SK-N-SH (cell line): ENCODE results near the gene CRK. TPM values are rescaled to one million over a fixed set of nuclear protein-coding genes. Genes with fewer than 3 reads are reported as not detected.

Source experiments
- CTCF ChIA-PET: fragments of 300-600, 350-600 bp; formaldehyde crosslinking; extraction: SDS; loops from one replicate; lab custom pipeline; 2021; lab: Yijun Ruan, JAX
- POLR2A ChIA-PET: fragments of 350-600 bp; sonication (Branson Sonifier 250); formaldehyde crosslinking; extraction: SDS; loops from one replicate; lab custom pipeline; 2020; ENCODE audit warnings: antibody characterized with exemption, inconsistent platforms; lab: Yijun Ruan, JAX
- DNase-seq: peaks from one replicate; pipeline ENCODE4 v3.0.0; 2012
- H2AFZ ChIP-seq: fragments of 200-600 bp; sonication (generic); 2 replicates; pipeline ENCODE4 v1.8.1; 2016; ENCODE audit warnings: antibody characterized with exemption, mild to moderate bottlenecking, low read depth
- H3F3A ChIP-seq: fragments of 200-600 bp; sonication (generic); replicated peaks from 2 replicates; pipeline ENCODE3; 2016; ENCODE audit warnings: antibody characterized with exemption, mild to moderate bottlenecking; ENCODE audit not compliant: insufficient read depth
- H3K27ac ChIP-seq, 2 experiments: fragments of 200-500 bp in 1 of 2; fragments of 200-600 bp in 1 of 2; sonication (Bioruptor generic) in 1 of 2; sonication (generic), shearing (Covaris generic) in 1 of 2; 2 replicates each; pipeline versions ENCODE4 v1.5.1 to v1.6.1; 2014 to 2016; ENCODE audit warnings: low read depth in 2 of 2, inconsistent platforms in 1 of 2, low read length in 1 of 2, mild to moderate bottlenecking in 1 of 2, mixed read lengths in 1 of 2
- H3K27me3 ChIP-seq: fragments of 200-600 bp; sonication (generic), shearing (Covaris generic); 2 replicates; pipeline ENCODE4 v1.6.1; 2016; ENCODE audit warnings: mixed run types; ENCODE audit not compliant: insufficient read depth
- H3K36me3 ChIP-seq, 2 experiments: fragments of 200-500 bp in 1 of 2; fragments of 200-600 bp in 1 of 2; sonication (Bioruptor generic) in 1 of 2; sonication (generic) in 1 of 2; replicated peaks in 1 of 2; 2 replicates each; pipeline versions ENCODE3 to v1.5.1; 2014 to 2016; ENCODE audit warnings: low read length in 1 of 2, mild to moderate bottlenecking in 1 of 2; ENCODE audit not compliant: insufficient read depth in 2 of 2, control insufficient read depth in 1 of 2
- H3K4me1 ChIP-seq, 2 experiments: fragments of 200-500 bp in 1 of 2; fragments of 200-600 bp in 1 of 2; sonication (Bioruptor generic) in 1 of 2; sonication (generic), shearing (Covaris generic) in 1 of 2; 2 replicates each; pipeline versions ENCODE4 v1.5.1 to v1.6.1; 2014 to 2016; ENCODE audit warnings: low read depth in 1 of 2, low read length in 1 of 2, mixed run types in 1 of 2; ENCODE audit not compliant: insufficient read depth in 2 of 2, control insufficient read depth in 1 of 2
- H3K4me2 ChIP-seq: fragments of 200-600 bp; sonication (generic), shearing (Covaris generic); 2 replicates; pipeline ENCODE4 v1.6.1; 2017; ENCODE audit warnings: mixed run types
- H3K4me3 ChIP-seq, 2 experiments: fragments of 200-500 bp in 1 of 2; fragments of 200-600 bp in 1 of 2; sonication (Bioruptor generic) in 1 of 2; sonication (generic), shearing (Covaris generic) in 1 of 2; 2 replicates each; pipeline versions ENCODE4 v1.5.1 to v1.8.1; 2014 to 2016; ENCODE audit warnings: low read depth in 2 of 2, inconsistent platforms in 1 of 2, low read length in 1 of 2, mild to moderate bottlenecking in 1 of 2, mixed read lengths in 1 of 2, moderate library complexity in 1 of 2
- H3K79me2 ChIP-seq: fragments of 200-600 bp; sonication (generic); 2 replicates; pipeline ENCODE4 v1.8.1; 2017; ENCODE audit warnings: mild to moderate bottlenecking; ENCODE audit not compliant: insufficient read depth
- H3K9ac ChIP-seq: fragments of 200-600 bp; sonication (generic); 2 replicates; pipeline ENCODE4 v1.6.1; 2017; ENCODE audit warnings: mixed run types
- H3K9me2 ChIP-seq: fragments of 200-600 bp; sonication (generic); 2 replicates; pipeline ENCODE4 v1.6.1; 2017; ENCODE audit warnings: mixed run types
- H3K9me3 ChIP-seq: fragments of 200-600 bp; sonication (generic); 2 replicates; pipeline ENCODE4 v1.6.1; 2017; ENCODE audit warnings: mixed run types, mild to moderate bottlenecking, moderate library complexity
- H4K20me1 ChIP-seq: fragments of 200-600 bp; sonication (generic); 2 replicates; pipeline ENCODE4 v1.6.1; 2017; ENCODE audit warnings: mild to moderate bottlenecking, mixed run types; ENCODE audit not compliant: insufficient read depth
- FOXJ3 ChIP-seq: sonication (generic); formaldehyde crosslinking; IDR thresholded peaks from 2 replicates; pipeline ENCODE4 v1.5.1; 2020; ENCODE audit warnings: mild to moderate bottlenecking, missing genetic modification reagents
- RCOR1 ChIP-seq: fragments of 150-350 bp; IDR thresholded peaks from 2 replicates; pipeline ENCODE4 v1.6.1; 2017; ENCODE audit warnings: antibody characterized with exemption, low read length
- YY1 ChIP-seq: IDR thresholded peaks from 2 replicates; pipeline ENCODE4 v1.4.0; 2012; ENCODE audit warnings: low read depth, mild to moderate bottlenecking
- WGBS: methylation state at CpG from one replicate; pipeline ENCODE4 v1.1.6; 2017; ENCODE audit warnings: low lambda C conversion rate; 5-methylcytosine and 5-hydroxymethylcytosine counted together
- polyA plus RNA-seq, 3 experiments: library from polyadenylated mRNA; depleted of rRNA; stranded (reverse); fragments of >200 nt; gene quantifications; 2 replicates each; pipeline ENCODE4 v1.2.3, GENCODE V29; 2012
- TF ChIP-seq, protein P1 (sequence below): fragments of 200-600 bp; sonication (generic); IDR thresholded peaks from 2 replicates; pipeline ENCODE4 v1.6.1; 2017; ENCODE audit warnings: antibody characterized with exemption, mild to moderate bottlenecking, moderate library complexity
- TF ChIP-seq, protein P2 (sequence below): IDR thresholded peaks from 2 replicates; pipeline ENCODE4 v1.4.0; 2012; ENCODE audit warnings: low read depth, borderline replicate concordance

Gene CRK
- polyA plus RNA-seq, 1 of the 3 experiments (the other 2 are of a cell fraction): 50.7 TPM

DNA sequence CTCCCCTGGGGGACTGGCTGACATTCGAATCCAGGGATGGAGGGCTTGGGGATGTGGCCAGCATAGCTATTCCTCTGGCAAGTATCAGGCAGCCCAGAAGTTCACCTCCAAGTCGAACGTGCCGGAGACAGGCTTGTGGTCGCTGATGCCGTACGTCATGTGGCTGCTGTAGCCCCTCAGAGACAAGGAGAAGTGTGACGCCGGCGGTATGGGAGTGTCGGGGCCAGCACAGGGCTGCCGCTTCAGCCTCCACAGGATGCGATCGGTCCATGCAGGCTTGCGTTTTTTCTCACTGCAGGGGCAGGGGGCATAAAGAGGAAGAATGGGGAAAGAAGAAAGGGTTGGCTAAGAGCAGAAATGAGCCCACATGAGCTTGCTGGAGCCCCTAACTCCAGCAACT is 41.8 kb upstream of the CRK start:
- Histone ChIP-seq H3K4me1 (peaks cover 0 to 7% of the 10 kb centered on the region in 2 experiments; a peak in 2 of 4 replicates), H3K79me2 (no peaks in the 10 kb centered on the region), H3K27ac (no peak overlapping the region), H3K36me3 (peaks cover 0 to 12% of the 10 kb centered on the region in 2 experiments), H3K9me3 (no peaks in the 10 kb centered on the region), H3K27me3 (no peaks in the 10 kb centered on the region), H3K4me3 (no peak overlapping the region), H3F3A (peaks cover 10% of the 10 kb centered on the region), H3K4me2 (no peak overlapping the region), H4K20me1 (no peaks in the 10 kb centered on the region), H3K9ac (no peak overlapping the region), H3K9me2 (no peaks in the 10 kb centered on the region), H2AFZ (no peak overlapping the region)
- no peak for TF ChIP-seq RCOR1
- TF ChIP-seq YY1: no peak
- TF ChIP-seq FOXJ3 (CRISPR knock-in tag): no peak
- TF ChIP-seq, protein P1, sequence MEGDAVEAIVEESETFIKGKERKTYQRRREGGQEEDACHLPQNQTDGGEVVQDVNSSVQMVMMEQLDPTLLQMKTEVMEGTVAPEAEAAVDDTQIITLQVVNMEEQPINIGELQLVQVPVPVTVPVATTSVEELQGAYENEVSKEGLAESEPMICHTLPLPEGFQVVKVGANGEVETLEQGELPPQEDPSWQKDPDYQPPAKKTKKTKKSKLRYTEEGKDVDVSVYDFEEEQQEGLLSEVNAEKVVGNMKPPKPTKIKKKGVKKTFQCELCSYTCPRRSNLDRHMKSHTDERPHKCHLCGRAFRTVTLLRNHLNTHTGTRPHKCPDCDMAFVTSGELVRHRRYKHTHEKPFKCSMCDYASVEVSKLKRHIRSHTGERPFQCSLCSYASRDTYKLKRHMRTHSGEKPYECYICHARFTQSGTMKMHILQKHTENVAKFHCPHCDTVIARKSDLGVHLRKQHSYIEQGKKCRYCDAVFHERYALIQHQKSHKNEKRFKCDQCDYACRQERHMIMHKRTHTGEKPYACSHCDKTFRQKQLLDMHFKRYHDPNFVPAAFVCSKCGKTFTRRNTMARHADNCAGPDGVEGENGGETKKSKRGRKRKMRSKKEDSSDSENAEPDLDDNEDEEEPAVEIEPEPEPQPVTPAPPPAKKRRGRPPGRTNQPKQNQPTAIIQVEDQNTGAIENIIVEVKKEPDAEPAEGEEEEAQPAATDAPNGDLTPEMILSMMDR: no peak
- 94% methylated on average over 14 of the region's 15 CpGs for WGBS
- ChIA-PET CTCF (interaction anchor here (0.8 to 3.6 kb wide), 3 partner anchors 12 to 166 kb away, joined by 3 to 13 read pairs (median 3); partner anchors contain the start of gene INPP5K), POLR2A (interaction anchor here (2.3 to 3.2 kb wide), 2 partner anchors 14 to 19 kb away, joined by 5 to 14 read pairs; partner anchors contain the start of gene INPP5K)
- DNase-seq: no peak

DNA sequence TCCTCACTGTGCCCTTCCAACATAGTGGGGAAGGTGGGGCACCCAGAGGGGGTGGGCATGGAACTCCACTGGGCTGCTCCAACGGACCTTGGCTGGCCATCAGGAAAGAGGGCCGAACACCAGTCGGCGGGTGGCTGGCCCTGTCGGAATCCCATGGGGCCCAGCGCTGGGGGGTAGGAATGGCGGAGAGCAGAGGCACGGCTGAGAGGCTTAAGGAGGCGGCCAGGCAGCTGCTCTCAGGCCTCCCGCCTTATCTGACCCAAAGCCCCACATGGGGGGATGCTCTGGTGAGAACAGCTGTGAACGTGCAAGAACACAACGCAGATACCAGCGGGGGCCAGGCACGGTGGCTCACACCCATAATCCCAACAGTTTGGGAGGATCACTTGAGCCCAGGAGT is 40.8 kb upstream of the CRK start:
- ChIA-PET CTCF (interaction anchor here (0.9 to 1.9 kb wide), 2 partner anchors 9 to 132 kb away, joined by 3 to 5 read pairs; no protein-coding TSS in a partner anchor), POLR2A (interaction anchor here (3.2 kb wide), 1 partner anchor 20 kb away, joined by 14 read pairs; the partner anchor contains the start of gene INPP5K)
- DNase-seq: no peak
- no peaks in the 10 kb centered on the region for H3K9me2 ChIP-seq
- no peak overlapping the region for H3K4me3 ChIP-seq
- H3F3A ChIP-seq: peaks cover 13% of the 10 kb centered on the region
- H3K9ac ChIP-seq: no peak overlapping the region
- no peak overlapping the region for H3K27ac ChIP-seq
- H3K36me3 ChIP-seq: peaks cover 0 to 12% of the 10 kb centered on the region in 2 experiments
- WGBS: 92% methylated on average over 13 of the region's 14 CpGs
- no peaks in the 10 kb centered on the region for H3K79me2 ChIP-seq
- H3K27me3 ChIP-seq: no peaks in the 10 kb centered on the region
- H3K9me3 ChIP-seq: no peaks in the 10 kb centered on the region
- H4K20me1 ChIP-seq: no peaks in the 10 kb centered on the region
- no peak overlapping the region for H2AFZ ChIP-seq
- no peak overlapping the region for H3K4me2 ChIP-seq
- H3K4me1 ChIP-seq: peaks cover 6 to 17% of the 10 kb centered on the region in 2 experiments; a peak in 3 of 4 replicates
- TF ChIP-seq, protein P2, sequence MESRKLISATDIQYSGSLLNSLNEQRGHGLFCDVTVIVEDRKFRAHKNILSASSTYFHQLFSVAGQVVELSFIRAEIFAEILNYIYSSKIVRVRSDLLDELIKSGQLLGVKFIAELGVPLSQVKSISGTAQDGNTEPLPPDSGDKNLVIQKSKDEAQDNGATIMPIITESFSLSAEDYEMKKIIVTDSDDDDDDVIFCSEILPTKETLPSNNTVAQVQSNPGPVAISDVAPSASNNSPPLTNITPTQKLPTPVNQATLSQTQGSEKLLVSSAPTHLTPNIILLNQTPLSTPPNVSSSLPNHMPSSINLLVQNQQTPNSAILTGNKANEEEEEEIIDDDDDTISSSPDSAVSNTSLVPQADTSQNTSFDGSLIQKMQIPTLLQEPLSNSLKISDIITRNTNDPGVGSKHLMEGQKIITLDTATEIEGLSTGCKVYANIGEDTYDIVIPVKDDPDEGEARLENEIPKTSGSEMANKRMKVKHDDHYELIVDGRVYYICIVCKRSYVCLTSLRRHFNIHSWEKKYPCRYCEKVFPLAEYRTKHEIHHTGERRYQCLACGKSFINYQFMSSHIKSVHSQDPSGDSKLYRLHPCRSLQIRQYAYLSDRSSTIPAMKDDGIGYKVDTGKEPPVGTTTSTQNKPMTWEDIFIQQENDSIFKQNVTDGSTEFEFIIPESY: no peak
